Activated T-helper 2 cell treated with anti-CD3 and anti-CD28 coated beads, Interferon-gamma antibody, Interleukin-2, Interleukin-4, amounts not matched to agents 10 μg/mL and 5 μg/mL and 100 μg/mL, durations not matched to agents 14 hours and 24 hours and 36 hours (primary cell): ENCODE results near the gene MYOZ2. TPM values are rescaled to one million over a fixed set of nuclear protein-coding genes. Genes with fewer than 3 reads are reported as not detected.
"Not testable (repeated sequence)": the region's sequence is repeated elsewhere in the genome, so short reads cannot be mapped to it uniquely, and the experiment has no call there.

ENCODE experiments used
- DNase-seq: peaks from one replicate; pipeline ENCODE4 v3.0.0; 2021; ENCODE audit warnings: low spot score
- H3K27ac Mint-ChIP-seq: one replicate; pipeline ENCODE4 v1.8.0; 2021; ENCODE audit warnings: mixed read lengths
- H3K27me3 Mint-ChIP-seq: one replicate; pipeline ENCODE4 v1.8.0; 2021; ENCODE audit warnings: low read depth, mixed read lengths
- H3K36me3 Mint-ChIP-seq: one replicate; pipeline ENCODE4 v1.8.0; 2021; ENCODE audit warnings: low read depth, mixed read lengths
- H3K4me1 Mint-ChIP-seq: one replicate; pipeline ENCODE4 v1.8.0; 2021; ENCODE audit warnings: low read depth, mixed read lengths
- H3K4me3 Mint-ChIP-seq: one replicate; pipeline ENCODE4 v1.8.0; 2021; ENCODE audit warnings: low read depth, mild to moderate bottlenecking, moderate library complexity, mixed read lengths
- H3K9me3 Mint-ChIP-seq: one replicate; pipeline ENCODE4 v1.8.0; 2021; ENCODE audit warnings: mixed read lengths
- intact Hi-C: fragments of 100-400 bp; cut with micrococcal nuclease; formaldehyde crosslinking; loops from one replicate; pipeline ENCODE4 v1.15.1; 2023
- total RNA-seq: library from RNA; stranded (reverse); gene quantifications from 2 replicates; pipeline ENCODE4 v1.2.3, GENCODE V29; 2022

Gene MYOZ2
- total RNA-seq, 1 donor from 2014 or later: not detected

DNA sequence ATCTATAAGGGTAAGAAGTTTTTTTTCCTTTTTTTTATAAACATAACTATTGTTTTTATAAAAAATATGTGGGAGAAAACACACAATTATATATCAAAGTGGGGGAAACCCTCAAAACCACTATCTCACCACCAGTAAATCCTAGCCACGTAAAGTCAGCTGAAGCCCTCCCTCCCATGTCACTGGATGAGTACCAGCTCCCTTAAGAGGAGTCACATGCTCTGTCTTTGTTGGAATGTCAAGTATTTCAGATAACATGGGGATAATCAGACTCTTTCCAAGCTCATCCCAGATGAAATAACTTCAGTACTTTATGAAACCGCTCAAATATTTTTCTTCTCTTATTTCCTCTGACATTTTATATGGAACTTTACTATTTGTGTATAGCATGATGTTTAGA lies 2.4 kb downstream of the MYOZ2 start:
- H3K27ac Mint-ChIP-seq: no peak overlapping the region
- no peaks in the 10 kb centered on the region for H3K9me3 Mint-ChIP-seq
- H3K4me1 Mint-ChIP-seq: peaks cover 6% of the 10 kb centered on the region
- no peak overlapping the region for H3K4me3 Mint-ChIP-seq
- intact Hi-C loops: no loop called here
- DNase-seq: no peak
- H3K27me3 Mint-ChIP-seq: no peaks in the 10 kb centered on the region
- H3K36me3 Mint-ChIP-seq: no peaks in the 10 kb centered on the region

DNA sequence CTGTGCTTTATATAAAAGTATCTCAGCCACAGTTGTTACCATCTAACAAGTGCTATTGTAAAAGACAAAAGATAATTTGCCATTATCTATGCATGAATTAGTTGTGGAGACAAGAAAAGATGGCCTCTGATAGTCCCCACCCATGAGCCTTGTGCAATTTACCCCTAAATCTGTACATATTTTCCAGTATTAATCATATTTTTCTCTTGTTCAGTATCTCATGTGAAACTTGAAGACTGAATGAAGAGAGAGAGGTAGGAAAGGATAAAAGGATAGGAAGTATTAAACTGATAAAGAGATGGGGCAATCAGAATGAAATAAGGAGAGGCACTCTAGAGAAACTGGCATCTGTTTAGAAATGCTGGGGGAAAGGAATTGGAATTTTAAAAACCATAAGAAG lies 3.7 kb downstream of the MYOZ2 start:
- peaks cover 6% of the 10 kb centered on the region for H3K4me1 Mint-ChIP-seq
- H3K27ac Mint-ChIP-seq: no peak overlapping the region

DNA sequence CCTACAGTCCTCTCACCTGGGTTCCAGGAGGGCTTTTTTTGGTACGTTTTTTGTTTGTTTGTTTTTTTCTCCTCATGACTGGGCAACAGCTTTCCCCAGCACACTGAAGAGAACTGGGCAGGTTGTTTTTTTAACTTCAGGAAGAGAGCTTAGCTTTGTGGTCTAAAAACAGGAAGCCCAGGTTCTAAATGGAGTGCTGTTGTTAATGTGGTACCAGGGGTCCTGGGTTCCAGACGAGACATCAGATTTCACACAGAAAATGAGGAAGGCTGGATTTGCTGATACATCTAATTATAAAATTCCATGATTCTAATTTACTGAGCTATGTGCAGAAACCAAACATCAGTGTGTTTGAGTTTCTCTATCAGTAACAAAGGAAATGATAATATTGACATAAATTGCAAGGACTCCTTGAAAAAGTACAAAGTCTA lies 4.2 kb downstream of the MYOZ2 start:
- no peaks in the 10 kb centered on the region for H3K36me3 Mint-ChIP-seq
- no peaks in the 10 kb centered on the region for H3K9me3 Mint-ChIP-seq
- H3K4me3 Mint-ChIP-seq: no peak overlapping the region
- no peak overlapping the region for H3K27ac Mint-ChIP-seq
- H3K27me3 Mint-ChIP-seq: no peaks in the 10 kb centered on the region
- H3K4me1 Mint-ChIP-seq: peaks cover 6% of the 10 kb centered on the region
- no peak for DNase-seq
- intact Hi-C loops: no loop called here

More for the DNA sequence above, 3.7 kb downstream of the MYOZ2 start:
- intact Hi-C loops: no loop called here
- no peaks in the 10 kb centered on the region for H3K27me3 Mint-ChIP-seq
- no peaks in the 10 kb centered on the region for H3K9me3 Mint-ChIP-seq
- no peak for DNase-seq
- no peak overlapping the region for H3K4me3 Mint-ChIP-seq
- no peaks in the 10 kb centered on the region for H3K36me3 Mint-ChIP-seq

DNA sequence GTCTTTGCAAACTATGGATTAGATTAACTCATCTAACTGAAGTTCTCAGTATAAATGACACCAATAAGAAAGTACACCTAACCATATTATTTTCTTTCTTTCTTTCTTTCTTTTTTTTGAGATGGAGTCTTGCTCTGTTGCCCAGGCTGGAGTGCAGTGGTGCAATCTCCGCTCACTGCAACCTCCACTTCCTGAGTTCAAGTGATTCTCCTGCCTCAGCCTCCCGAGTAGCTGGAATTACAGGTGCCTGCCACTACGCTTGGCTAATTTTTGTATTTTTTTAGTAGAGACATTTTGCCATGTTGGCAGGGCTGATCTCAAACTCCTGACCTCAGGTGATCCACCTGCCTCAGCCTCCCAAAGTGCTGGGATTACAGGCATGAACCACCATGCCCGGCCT lies 5.7 kb downstream of the MYOZ2 start:
- H3K9me3 Mint-ChIP-seq, DNase-seq, H3K36me3 Mint-ChIP-seq, intact Hi-C loops, H3K4me3 Mint-ChIP-seq, H3K27ac Mint-ChIP-seq, H3K27me3 Mint-ChIP-seq, H3K4me1 Mint-ChIP-seq: not testable (repeated sequence)

- H3K27ac Mint-ChIP-seq: no peak overlapping the region
- intact Hi-C loops: no loop called here
- no peak for DNase-seq
- H3K4me1 Mint-ChIP-seq: peaks cover 6% of the 10 kb centered on the region
- peaks cover 5% of the 10 kb centered on the region for H3K27me3 Mint-ChIP-seq
- no peaks in the 10 kb centered on the region for H3K36me3 Mint-ChIP-seq
- no peaks in the 10 kb centered on the region for H3K9me3 Mint-ChIP-seq
- no peak overlapping the region for H3K4me3 Mint-ChIP-seq
Observed at GRCh38 chr4:119142833-119143232, 7.2 kb downstream of the MYOZ2 start.

- H3K9me3 Mint-ChIP-seq, H3K36me3 Mint-ChIP-seq, H3K4me1 Mint-ChIP-seq, H3K27ac Mint-ChIP-seq, intact Hi-C loops, H3K4me3 Mint-ChIP-seq, DNase-seq, H3K27me3 Mint-ChIP-seq: not testable (repeated sequence)
Observed at GRCh38 chr4:119143341-119143740, 7.7 kb downstream of the MYOZ2 start.

GRCh38 chr4:119149110-119149509 lies 13.5 kb downstream of the MYOZ2 start:
- Mint-ChIP-seq H3K4me3 (no peak overlapping the region), H3K4me1 (no peaks in the 10 kb centered on the region), H3K27ac (no peak overlapping the region), H3K27me3 (peaks cover 8% of the 10 kb centered on the region), H3K36me3 (no peaks in the 10 kb centered on the region), H3K9me3 (no peaks in the 10 kb centered on the region)
- DNase-seq: no peak
- intact Hi-C loops: no loop called here

DNA sequence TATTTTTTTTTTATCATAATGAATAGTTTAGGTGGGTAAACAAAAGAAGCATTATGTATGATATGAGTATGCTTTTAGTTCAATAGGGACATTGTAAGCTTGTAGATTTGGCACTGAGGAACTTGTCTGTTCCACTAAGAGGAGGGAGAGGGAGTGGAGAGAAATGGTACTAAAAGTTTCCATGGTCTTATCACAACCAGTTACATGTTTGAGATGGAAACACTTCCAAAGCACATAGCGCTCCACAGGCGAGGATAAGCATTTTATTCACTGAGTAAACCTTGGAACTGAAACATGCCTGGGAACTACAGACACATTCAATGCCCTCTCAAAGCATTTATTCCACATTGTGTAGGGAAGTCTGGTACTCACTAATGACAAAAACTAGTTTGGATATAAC lies 15.5 kb downstream of the MYOZ2 start:
- Mint-ChIP-seq H3K9me3 (no peaks in the 10 kb centered on the region), H3K4me3 (no peak overlapping the region), H3K27ac (no peak overlapping the region), H3K36me3 (no peaks in the 10 kb centered on the region), H3K4me1 (no peaks in the 10 kb centered on the region), H3K27me3 (peaks cover 9% of the 10 kb centered on the region)
- no peak for DNase-seq
- intact Hi-C loops: no loop called here

DNA sequence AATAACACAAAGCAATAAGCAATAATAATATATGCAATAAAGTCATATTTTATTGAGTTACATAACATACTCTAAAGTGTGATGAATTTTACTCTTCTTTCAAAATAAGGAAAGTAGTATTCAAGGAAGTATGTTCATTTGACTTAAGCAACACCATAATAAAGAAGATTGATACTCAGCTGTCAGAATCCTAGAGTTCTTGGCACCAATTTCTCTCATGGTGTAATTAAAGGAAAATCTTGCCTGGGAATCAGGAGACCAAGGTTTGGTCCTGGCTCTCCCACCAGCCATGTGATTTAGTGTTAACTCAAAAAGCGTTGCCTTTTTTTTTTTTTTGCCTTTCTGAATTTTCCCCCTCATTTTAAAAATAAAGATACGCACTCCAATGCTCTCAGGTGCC lies 17.1 kb downstream of the MYOZ2 start:
- no peak overlapping the region for H3K27ac Mint-ChIP-seq

DNA sequence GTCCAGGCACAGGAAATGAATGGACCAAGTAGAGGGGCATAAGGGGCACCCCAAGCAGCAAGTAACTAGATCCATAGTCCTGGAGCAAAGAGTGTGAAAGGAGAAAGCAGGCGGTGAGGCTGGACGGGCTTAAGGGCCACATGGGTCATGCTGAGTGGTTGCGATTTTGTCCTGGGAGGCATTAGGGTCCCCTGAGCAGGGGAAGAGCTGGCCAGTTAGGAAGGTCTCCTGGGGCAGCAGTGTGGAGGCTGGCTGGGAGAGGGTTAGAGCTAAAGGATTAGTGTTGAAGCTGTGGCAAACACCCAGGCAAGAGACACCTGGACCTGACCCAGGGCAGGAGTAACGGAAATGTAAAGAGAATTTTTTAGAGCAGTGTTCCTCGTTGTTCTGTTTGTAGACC lies 26.5 kb downstream of the MYOZ2 start:
- no peak for DNase-seq
- peaks cover 17% of the 10 kb centered on the region for H3K27me3 Mint-ChIP-seq
- intact Hi-C loops: no loop called here
- H3K9me3 Mint-ChIP-seq: no peaks in the 10 kb centered on the region
- H3K4me1 Mint-ChIP-seq: no peaks in the 10 kb centered on the region
- no peak overlapping the region for H3K4me3 Mint-ChIP-seq
- no peak overlapping the region for H3K27ac Mint-ChIP-seq
- H3K36me3 Mint-ChIP-seq: no peaks in the 10 kb centered on the region

More for the DNA sequence above, 17.1 kb downstream of the MYOZ2 start:
- peaks cover 9% of the 10 kb centered on the region for H3K27me3 Mint-ChIP-seq
- H3K4me1 Mint-ChIP-seq: no peaks in the 10 kb centered on the region
- intact Hi-C loops: no loop called here
- H3K36me3 Mint-ChIP-seq: no peaks in the 10 kb centered on the region
- no peaks in the 10 kb centered on the region for H3K9me3 Mint-ChIP-seq
- H3K4me3 Mint-ChIP-seq: no peak overlapping the region
- DNase-seq: no peak

DNA sequence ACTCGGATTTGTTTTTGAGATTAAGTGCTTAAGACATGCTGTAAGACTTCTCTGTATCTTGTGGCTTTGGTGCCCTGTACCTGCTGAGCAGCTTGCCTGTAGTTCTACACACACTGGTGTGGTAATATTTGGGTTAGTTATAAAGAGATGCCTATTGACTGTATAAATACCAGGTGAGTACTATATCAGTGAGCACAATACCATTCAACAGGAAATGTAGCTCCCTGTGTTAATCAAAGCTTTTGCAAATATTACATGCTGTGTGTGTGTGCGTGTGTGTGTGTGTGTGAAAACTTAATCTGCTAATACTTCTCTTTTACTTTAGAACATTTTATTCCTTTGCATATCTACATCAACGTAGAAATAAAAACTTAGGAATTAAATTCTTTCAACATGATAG lies 30.1 kb downstream of the MYOZ2 start:
- intact Hi-C loops: no loop called here
- H3K27ac Mint-ChIP-seq: no peak overlapping the region
- DNase-seq: no peak
- H3K27me3 Mint-ChIP-seq: peaks cover 19% of the 10 kb centered on the region
- H3K4me1 Mint-ChIP-seq: no peaks in the 10 kb centered on the region
- H3K4me3 Mint-ChIP-seq: no peak overlapping the region
- H3K36me3 Mint-ChIP-seq: no peaks in the 10 kb centered on the region
- no peaks in the 10 kb centered on the region for H3K9me3 Mint-ChIP-seq

- Mint-ChIP-seq H3K27me3 (peaks cover 4% of the 10 kb centered on the region), H3K9me3 (no peaks in the 10 kb centered on the region), H3K27ac (no peak overlapping the region), H3K4me3 (no peak overlapping the region), H3K4me1 (no peaks in the 10 kb centered on the region), H3K36me3 (no peaks in the 10 kb centered on the region)
- no peak for DNase-seq
- intact Hi-C loops: no loop called here
Observed at GRCh38 chr4:119170195-119170594, 34.6 kb downstream of the MYOZ2 start.

DNA sequence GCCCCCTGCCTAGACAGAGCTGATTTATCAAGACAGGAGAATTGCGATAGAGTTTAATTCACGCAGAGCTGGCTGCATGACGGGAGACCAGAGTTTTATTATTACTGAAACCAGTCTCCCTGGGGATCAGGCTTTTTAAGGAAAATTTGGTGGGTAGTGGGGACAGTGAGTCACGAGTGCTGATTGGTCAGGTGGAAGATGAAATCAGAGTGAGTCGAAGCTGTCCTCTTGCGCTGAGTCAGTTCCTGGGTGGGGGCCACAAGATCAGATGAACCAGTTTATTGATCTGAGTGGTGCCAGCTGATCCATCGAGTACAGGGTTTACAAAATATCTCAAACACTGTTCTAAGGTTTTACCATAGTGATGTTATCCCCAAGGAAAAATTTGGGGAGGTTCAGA lies 36.6 kb downstream of the MYOZ2 start:
- Mint-ChIP-seq H3K27ac (no peak overlapping the region), H3K4me3 (no peak overlapping the region), H3K4me1 (no peaks in the 10 kb centered on the region), H3K27me3 (peaks cover 6% of the 10 kb centered on the region), H3K36me3 (no peaks in the 10 kb centered on the region), H3K9me3 (no peaks in the 10 kb centered on the region)
- intact Hi-C loops: no loop called here
- DNase-seq: no peak

DNA sequence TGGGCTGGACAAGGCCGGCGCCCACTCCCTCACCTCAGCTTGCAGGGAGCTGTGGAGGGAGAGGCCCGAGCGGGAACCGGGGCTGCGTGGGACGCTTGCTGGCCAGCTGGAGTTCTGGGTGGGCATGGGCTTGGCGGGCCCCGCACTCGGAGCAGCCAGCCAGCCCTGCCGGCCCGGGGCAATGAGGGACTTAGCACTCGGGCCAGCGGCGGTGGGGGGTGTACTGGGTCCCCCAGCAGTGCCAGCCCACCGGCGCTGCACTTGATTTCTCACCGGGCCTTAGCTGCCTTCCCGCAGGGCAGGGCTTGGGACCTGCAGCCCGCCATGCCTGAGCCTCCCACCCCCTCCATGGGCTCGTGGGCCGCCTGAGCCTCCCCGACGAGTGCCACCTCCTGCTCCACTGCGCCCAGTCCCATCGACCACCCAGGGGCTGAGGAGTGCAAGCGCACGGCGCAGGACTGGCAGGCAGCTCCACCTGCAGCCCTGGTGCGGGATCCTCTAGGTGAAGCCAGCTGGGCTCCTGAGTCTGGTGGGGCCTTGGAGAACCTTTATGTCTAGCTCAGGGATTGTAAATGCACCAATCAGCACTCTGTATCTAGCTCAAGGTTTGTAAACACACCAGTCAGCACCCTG lies 38.2 kb downstream of the MYOZ2 start:
- H3K36me3 Mint-ChIP-seq, H3K27ac Mint-ChIP-seq, DNase-seq, intact Hi-C loops, H3K4me3 Mint-ChIP-seq, H3K9me3 Mint-ChIP-seq, H3K4me1 Mint-ChIP-seq: not testable (repeated sequence)
- H3K27me3 Mint-ChIP-seq: peaks cover 14% of the 10 kb centered on the region
